HG02981 (cell line): ENCODE measurements around the gene SYT3.
"Not testable (repeated sequence)": the region's sequence is repeated elsewhere in the genome, so short reads cannot be mapped to it uniquely, and the experiment has no call there.

Source experiments
- ATAC-seq: cut with Tn5 transposase; IDR thresholded peaks from one replicate; pipeline ENCODE4 v1.9.1; 2021; ENCODE audit warnings: mild to moderate bottlenecking, moderate library complexity; ENCODE audit not compliant: unreplicated experiment

SYT3 gene

DNA sequence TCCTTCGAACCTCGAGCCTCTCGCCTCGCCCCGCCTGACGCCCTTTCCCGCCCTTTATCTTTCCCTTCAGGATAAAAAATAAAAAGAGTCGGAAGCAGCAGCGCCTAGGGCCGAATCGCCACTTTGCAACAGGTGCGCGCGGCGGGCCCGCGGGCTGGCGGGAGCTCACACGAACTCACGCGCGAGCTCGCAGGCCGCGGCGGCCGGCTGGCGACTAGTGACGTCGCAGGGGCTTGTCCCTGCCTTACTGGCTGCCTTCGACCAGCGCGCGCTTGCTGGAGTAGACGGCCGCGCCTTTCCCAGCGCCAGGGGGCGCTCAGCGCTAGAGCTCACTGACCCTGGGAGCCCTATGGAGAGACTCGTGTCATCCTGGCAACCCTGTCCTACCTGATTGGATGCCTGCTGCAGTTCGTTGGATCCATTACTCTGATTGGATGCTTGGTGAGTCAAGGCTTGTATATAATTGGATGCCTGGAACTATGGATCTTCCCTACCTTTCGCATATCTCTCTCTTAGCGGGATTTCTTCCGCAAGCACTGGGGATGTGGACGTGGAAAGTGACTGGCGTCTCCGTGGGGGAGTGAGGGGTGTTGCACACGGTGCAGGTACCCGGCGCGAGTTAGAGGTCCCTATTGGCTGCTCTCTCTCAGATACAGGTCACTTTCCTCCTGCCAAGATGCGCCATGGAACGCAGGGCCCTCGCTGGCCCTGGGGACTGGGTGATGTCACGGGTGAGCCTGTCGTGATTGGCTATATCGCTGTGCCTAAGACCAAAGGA, 33.4 kb downstream of the SYT3 start:
- ATAC-seq = not testable (repeated sequence)

DNA sequence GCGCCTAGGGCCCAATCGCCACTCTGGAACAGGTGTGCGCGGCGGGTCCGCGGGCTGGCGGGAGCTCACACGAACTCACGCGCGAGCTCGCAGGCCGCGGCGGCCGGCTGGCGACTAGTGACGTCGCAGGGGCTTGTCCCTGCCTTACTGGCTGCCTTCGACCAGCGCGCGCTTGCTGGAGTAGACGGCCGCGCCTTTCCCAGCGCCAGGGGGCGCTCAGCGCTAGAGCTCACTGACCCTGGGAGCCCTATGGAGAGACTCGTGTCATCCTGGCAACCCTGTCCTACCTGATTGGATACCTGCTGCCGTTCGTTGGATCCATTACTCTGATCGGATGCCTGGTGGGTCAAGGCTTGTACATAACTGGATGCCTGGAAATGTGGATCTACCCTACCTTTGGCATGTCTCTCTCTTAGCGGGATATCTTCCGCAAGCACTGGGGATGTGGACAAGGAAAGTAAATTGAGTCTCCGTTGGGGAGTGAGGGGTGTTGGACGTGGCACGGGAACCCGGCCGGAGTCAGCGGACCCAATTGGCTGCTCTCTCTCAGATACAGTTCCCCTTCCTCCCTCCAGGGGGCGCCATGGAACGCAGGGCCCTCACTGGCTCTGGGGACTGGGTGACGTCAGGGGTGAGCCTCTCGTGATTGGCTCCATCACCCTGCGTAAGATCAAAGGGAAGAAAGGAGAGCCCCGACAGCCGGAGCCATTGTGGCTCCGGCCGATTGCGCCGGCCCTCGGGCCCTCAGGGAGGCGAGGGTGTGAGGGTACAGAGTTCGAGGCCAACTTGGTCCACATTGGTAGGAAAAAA, 35.2 kb downstream of the SYT3 start:
- ATAC-seq = not testable (repeated sequence)

DNA sequence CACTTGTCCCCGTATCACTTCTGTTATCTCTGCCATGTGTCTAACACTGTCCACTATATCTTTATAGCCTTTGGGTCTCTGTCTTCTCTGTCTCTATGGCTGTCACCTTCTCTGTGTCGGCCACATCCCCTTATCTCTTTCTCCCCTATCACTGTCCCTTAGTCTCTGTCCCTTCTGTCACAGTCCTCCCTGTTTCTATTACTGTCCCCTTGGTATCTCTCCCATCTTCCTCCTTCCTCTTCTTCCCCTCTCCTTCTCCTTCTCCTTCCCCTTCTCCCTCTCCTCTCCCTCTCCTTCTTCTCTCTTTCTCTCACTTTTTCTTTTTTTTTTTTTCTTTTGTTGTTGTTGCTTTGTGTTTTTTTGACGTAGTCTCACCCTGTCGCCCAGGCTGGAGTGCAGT, 36.7 kb downstream of the SYT3 start:
- no peak for ATAC-seq

DNA sequence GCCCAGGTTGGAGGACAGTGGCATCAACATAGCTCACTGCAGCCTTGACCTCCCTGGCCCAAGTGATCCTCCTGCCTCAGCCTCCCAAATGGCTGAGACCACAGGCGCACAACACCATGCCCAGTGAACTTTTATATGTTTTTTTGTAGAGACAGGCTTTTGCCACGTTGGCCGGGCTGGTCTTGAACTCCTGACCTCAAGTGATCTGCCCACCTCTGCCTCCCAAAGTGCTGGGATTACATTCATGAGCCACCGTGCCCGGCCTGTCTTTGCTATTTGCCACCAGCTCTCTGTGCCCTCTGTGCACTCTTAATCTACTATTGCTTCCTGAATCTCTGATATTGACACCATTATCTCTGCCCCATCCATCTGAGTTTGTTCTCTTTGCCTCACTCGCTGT, 37.2 kb downstream of the SYT3 start:
- ATAC-seq = no peak

DNA sequence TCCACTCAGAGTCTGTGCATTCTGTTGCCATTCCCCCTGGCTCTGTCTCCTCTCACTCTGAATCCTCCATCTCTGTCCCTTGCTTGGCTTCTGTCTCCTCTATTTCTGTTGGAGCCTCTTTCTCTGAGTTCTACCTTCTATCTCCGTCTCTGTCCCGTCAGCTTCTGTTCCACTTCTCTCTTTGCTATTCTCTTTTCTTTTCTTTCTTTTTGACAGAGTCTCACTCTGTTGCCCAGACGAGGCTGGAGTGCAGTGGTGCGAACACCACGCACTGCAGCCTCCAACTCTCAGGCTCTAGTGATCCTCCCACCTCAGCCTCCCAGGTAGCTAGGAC, 37.6 kb downstream of the SYT3 start:
- ATAC-seq = no peak

DNA sequence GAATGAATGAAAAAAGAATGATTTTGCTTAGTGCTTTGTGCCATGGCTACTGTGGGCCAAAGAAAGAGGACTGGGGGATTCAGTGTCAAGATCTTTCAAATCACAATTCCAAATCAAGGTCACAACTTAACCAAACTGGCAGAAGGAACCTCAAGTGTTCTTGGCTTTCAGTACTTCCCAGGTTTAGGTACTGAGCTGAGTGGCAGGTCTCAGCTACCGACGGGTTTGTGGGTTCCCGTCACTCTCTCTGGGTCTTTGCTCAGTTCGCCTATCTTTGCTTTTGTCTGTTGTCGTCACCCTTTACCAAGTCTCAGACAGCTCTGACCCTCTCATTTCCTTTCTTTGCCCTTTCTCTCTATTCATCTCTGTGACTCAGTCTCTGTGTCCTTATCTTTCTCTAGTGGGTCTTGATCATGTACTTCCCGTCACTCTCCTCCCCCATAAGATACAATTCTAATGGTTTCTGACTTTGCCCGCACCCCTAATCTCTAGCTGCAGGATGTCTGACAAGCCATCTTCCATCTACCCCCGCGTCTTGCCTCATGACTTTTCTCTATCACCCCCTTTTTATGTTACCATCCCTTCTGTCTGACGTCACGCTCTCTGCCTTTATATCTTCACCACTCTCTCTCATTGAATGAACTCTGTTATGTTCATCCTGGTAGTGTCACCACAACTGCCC, 38.1 kb downstream of the SYT3 start:
- ATAC-seq = no peak

DNA sequence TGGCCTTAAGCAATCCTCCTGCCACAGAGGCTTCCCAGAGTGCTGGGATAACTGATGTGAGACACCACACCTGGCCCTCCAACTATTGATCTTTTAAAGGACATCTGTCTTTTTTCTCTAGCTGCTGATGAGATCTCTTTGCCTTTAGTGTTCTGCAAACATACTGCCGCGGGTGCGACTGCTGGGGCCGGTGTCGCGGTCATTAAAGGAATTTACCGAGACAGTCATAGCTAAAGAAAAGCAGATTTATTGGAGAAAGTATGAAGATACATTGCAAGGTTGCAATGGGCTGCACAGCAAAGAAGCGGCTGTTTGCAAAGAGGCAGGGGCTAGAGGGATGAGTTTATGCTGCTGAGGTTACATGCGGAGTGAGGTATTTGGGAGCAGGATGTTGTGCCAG, 40.3 kb downstream of the SYT3 start:
- ATAC-seq = no peak

DNA sequence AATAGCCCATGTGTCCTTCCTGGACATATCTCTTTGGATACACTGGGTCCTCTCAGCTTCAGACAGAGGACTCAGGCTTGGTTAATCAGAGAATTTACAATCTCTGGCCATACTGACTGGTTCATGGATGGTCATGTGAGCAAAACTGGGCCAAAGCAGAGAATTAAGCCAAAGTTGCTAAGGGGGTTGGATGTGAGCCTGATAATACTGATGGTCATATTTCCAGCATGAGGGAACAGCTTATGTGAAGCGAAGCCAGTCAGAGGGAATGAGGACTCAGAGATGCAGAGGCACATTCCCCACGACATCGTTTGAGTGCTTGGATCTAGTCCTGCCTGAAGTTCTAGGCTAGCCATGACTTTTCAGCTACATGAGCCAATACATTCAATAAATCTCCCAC, 49.5 kb downstream of the SYT3 start:
- ATAC-seq = no peak

DNA sequence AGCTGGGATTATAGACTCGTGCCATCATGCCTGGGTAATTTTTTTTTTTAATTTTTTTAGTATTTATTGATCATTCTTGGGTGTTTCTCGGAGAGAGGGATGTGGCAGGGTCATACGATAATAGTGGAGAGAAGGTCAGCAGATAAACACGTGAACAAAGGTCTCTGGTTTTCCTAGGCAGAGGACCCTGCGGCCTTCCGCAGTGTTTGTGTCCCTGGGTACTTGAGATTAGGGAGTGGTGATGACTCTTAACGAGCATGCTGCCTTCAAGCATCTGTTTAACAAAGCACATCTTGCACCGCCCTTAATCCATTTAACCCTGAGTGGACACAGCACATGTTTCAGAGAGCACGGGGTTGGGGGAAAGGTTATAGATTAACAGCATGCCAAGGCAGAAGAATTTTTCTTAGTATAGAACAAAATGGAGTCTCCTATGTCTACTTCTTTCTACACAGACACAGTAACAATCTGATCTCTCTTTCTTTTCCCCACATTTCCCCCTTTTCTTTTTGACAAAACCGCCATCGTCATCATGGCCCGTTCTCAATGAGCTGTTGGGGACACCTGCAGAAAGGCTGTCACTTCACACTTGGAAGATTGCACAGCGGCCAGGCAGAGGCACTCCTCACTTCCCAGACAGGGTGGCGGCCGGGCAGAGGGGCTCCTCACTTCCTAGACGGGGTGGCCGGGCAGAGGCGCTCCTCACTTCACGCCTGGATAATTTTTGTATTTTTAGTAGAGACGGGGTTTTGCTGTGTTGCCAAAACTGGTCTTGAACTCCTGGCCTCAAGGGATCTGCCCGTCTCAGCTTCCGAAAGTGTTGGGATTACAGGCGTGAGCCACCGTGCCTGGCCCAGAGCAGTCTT, 57.7 kb downstream of the SYT3 start:
- not testable (repeated sequence) for ATAC-seq

DNA sequence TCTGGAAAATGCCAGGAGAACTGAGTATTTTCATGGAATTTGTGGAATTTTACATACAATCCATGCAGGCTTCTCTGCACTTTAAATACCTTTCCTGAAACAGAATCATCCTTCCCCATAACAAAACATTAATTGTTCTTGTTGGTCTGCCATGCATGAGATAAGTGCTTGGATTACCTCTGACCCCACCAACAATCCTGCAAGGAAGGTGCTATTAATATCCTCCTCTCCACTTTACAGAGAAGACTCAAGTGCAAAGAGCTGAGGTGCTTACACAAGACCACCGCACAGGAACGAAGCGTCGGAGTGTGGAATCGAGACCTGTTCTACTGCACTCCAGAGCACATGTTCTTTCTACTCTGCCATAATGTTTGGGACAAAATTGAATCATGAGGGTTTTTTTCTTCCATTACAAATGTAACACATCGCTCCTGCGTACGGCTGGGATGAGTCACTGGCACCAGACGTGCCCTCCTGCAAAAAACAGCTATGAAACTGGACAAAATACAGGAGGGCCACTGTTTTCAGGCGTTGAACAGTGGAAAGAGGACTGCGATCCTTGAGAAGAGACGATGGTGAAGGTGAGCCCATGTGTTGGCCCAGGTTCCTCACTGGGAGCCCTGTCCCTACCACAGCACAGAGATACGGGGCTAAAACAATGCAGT, 58.6 kb downstream of the SYT3 start:
- ATAC-seq = no peak

DNA sequence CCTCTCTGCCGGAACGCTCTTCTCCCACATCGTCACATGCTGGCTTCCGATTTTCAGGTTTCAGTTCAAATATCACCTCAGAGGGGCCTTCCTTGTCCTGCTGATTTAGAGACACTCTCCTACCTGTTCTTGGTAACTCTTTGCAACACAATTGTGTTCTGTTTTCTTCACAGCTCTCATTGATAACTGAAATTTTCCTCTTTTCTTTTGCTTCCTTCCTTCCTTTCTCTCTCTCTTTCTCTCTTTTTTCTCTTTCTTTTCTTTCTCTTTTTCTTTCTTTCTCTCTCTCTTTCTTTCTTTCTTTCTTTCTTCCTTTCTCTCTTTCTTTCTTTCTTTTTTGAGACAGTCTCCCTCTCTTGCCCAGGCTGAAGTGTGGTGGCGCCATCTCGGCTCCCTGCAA, 59.4 kb downstream of the SYT3 start:
- no peak for ATAC-seq

DNA sequence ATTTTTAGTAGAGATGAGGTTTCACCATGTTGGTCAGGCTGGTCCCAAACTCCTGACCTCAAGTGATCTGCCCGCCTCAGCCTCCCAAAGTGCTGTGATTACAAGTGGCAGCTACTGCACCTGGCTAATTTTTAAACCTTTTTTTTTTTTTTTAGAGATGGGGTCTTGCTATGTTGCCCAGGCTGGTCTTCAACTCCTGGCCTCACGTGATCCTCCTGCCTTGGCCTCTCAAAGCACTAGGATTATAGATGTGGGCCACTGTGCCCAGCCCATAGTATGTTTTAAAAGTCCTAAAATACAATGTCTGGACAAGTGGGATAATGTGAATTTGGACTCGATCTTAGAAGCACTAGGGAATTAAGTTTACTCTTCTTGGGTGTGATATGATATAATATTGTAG, 62.9 kb downstream of the SYT3 start:
- ATAC-seq = not testable (repeated sequence)

DNA sequence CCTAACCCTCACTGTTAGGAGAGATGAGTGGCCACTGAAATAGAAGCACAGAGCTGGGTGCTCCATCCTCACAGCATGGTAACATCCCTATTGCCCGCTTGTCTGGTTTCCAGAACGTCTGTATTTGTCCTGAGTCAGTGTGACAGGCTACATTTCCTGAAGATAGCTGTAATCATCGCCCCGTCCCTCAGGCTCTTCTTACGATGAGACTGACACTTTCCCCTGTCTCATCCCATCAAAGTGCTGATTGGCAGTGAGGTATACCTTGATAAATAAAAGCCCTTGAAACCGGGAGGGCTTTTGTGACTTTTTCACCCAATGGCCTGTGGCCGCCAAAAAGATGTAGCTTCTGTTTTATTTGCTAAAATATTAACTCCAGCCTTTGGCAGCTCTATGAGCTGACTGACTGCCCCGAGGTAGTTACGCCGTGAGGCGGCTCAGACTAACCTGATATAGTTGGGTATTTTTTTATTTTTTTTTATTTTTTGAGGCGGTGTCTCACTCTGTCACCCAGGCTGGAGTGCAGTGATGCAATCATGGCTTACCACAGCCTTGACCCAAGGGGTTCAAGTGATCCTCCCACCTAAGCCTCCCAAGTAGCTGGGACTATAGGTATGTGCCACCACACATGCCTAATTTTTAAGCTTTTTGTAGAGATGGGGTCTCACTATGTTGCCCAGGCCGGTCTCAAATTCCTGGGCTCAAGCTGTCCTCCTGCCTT, 65.8 kb downstream of the SYT3 start:
- ATAC-seq = no peak
